GM18868 (cell line): ENCODE measurements around the gene ELK1.
A peak's percentile ranks its signal among the peaks of the same experiment; 100 is the strongest.
"Not testable (repeated sequence)": the region's sequence is repeated elsewhere in the genome, so short reads cannot be mapped to it uniquely, and the experiment has no call there.

ENCODE experiments used
- ATAC-seq: cut with Tn5 transposase; IDR thresholded peaks from one replicate; pipeline ENCODE4 v1.9.1; 2021; ENCODE audit warnings: mild to moderate bottlenecking, moderate library complexity; ENCODE audit not compliant: unreplicated experiment

ELK1 gene

DNA sequence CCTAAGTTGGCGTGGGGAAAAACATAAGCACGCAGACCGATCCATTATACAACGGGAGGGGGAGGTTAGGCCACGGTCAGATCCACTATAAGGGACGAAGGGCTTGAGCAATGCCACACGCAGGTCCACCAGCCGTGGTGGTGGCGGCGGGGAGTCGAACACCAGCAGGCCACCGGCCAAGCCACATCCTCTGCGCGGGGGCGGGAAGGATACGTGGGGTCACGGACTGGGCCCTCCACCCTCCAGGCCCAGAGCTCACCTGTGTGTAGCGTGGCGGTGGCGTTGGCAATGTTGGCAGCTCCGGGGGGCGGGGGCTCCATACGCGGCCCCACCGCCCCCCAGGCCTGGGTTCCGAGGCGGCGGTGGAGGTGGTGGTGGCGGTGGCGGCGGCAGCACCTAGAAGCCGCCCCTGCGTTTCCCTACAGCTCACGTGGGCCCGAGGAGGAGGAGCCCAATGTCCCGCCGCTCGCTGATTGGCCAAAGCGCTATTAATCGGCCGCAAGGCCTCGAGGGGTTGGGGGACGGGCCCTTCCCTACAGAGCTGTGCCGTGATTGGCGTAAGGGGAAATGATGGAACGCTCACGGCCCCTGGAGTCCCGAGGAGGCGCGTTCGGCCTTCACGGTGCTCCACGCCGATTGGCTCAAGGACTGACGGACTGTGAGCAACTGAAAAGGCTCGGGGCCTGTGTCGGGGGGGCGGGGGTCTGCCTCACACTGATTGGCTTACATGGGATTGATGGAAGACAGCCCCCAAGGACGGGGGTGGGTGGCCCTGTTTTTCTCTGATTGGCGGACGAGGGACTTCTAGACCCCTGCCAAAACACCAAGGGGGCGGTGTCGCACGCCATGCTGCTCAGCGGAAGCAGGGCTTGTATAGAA is at the start of gene ELK1:
Gene ELK1 (minus strand): TSS at position 400 of the 879 bp plus-strand sequence. CDS start 9,122 bp downstream, outside the sequence.
- peak; percentile 86 for ATAC-seq

DNA sequence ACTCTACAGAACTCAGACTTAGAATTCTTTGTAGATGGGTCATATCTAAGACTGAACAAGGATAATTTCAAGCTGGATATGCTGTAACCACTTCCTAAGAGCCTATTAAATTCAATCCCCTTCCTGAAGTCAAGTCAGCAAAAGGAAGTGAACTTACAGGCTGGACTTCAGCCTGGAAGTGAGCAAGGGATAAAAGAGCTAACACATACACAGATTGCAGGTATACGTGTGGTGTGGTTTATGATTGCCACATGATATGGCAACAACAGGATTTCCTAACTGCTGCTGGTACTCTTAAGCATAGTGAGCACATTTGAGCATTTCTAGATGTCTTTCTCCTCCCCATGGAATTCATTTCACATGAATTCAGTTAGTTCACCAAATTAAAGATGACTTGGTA is 46.8 kb upstream of the ELK1 start:
- no peak for ATAC-seq

DNA sequence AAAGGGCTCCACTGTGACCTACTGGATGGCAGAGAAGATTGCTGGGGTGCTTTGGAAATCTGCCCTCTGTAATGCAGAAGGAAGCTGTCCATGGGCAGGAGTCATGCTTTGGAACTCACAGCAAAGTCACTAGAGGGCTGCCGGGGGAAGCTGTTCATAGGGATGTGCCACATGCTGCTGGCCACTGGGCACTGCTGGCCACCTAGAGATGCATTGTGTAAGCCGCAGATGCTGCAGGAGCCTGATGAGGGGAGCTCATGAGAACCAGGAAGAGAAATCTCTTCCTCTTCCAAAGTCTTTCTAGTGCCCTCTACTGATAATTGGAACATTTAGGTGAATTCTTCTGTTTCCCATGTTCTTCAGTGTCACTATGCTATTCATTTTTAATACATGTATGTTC is 39.8 kb upstream of the ELK1 start:
- no peak for ATAC-seq

- ATAC-seq = no peak
These were observed 36.9 kb upstream of the ELK1 start for GRCh38 chrX:47687263-47687662.

- ATAC-seq = no peak
These were observed 33.5 kb upstream of the ELK1 start for GRCh38 chrX:47683829-47684205.

GRCh38 chrX:47683184-47683828 is 32.9 kb upstream of the ELK1 start:
- no peak for ATAC-seq

DNA sequence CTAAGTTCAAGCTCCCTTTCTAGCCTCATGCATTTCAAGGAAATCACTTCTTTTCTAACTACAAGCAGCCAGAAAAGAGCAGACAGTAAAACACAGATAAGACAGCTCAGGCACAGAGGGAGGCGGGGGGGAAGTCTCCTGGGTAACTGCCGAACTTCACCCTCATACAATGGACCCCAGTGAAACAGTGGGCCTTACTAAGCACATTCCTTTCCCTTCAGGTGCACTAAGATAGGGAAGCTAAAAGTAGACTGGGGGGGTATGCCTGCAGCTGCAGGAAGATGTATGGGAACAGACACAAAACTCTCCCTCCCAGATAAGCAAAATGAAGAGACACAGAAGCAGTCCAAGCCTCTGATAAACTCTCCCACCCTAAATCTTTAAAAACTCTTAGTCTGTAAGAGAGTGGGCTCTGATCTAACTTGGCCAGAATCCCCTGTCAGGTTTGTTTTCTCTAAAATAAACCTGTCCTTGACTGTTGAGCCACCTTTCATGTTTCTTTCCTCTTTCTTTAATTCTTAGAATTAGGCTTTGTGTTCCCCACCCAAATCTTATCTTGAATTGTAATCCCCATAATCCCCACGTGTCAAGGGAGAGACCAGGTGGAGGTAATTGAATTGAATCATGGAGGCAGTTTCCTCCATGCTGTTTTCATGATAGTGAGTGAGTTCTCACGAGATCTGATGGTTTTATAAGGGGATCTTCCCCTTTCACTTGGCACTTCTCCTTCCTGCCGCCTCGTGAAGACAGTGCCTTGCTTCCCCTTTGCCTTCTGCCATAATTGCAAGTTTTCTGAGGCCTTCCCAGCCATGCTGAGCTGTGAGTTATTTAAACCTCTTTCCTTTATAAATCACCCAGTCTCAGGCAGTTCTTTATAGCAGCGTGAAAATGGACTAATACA is 25.8 kb upstream of the ELK1 start:
- ATAC-seq = not testable (repeated sequence)

DNA sequence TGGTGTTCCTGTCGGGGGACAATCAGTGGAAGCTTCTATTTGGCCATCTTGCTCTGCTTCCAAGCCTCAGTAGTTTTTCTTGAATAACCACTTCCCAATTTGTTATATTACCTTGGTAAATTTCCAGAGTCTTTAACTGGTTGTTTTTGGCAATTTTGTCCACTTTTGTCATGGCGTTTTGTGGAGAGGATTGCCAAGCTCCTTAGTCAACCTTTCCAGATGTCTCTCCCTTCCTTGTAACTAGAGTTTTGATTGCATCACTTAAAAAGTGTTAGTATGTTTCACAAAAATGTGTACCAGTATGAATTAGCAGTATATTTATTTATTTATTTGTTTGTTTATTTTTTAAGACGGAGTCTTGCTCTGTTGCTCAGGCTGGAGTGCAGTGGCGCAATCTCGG is 24.4 kb upstream of the ELK1 start:
- ATAC-seq = no peak

DNA sequence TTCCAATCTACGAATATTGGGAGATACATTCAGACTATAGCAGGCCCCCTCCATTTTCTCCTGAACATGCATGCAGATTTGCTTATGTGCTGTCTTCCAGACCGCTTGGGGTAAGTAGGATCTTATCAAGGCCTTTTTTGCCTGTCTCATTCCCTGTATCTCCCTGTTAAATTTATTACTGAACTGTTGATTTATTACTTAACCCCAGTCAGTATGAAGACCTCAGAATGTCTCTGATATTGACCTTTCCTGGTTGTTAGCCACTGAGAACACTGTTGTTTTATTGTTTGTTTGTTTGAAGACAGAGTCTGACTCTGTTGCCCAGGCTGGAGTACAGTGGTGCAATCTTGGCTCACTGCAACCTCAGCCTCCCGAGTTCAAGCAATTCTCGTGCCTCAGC is 15.4 kb upstream of the ELK1 start:
- ATAC-seq = not testable (repeated sequence)

- ATAC-seq = no peak
These were observed 14.4 kb upstream of the ELK1 start for GRCh38 chrX:47664737-47665136.

DNA sequence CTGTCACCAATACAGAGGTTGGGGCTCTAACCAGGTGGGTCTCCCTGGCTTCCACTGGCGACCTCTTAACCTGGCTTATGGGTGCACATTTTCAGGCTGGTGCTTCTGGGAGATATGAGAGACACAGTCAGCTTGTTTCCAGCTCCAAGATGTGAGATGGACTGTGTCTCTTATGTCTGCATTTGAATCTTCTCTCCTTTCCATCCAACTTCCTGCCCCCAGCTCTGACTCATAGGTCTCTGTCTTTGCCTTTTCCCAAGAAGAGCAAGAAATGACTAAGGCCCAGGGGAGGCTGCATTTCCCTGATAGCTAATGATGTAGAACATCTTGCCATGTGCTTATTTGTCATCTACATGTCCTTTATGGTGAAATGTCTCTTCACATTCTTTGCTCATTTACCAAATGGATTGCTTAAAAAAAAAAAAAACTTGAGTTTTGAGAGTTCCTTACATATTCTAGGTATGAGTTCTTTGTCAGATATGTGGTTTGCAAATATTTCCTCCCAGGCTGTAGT is 11.8 kb upstream of the ELK1 start:
- ATAC-seq = no peak

DNA sequence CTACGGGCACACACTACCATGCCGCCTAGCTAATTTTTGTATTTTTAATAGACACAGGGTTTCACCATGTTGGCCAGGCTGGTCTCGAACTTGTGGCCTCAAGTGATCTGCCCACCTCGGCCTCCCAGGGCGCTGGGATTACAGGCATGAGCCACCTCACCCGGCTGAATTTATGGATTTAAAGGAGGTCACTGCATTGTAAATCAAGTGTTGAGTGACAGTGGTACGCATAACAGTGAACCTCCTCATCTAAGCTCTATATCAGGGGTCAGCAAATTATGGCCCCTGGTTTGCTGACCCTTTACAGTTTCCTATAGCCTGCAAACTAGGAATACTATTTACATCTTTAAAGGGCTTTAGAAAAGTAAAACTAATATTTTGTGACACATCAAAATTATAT is 11.2 kb upstream of the ELK1 start:
- no peak for ATAC-seq

- ATAC-seq = no peak
These were observed 9.0 kb upstream of the ELK1 start for GRCh38 chrX:47659421-47659726.

DNA sequence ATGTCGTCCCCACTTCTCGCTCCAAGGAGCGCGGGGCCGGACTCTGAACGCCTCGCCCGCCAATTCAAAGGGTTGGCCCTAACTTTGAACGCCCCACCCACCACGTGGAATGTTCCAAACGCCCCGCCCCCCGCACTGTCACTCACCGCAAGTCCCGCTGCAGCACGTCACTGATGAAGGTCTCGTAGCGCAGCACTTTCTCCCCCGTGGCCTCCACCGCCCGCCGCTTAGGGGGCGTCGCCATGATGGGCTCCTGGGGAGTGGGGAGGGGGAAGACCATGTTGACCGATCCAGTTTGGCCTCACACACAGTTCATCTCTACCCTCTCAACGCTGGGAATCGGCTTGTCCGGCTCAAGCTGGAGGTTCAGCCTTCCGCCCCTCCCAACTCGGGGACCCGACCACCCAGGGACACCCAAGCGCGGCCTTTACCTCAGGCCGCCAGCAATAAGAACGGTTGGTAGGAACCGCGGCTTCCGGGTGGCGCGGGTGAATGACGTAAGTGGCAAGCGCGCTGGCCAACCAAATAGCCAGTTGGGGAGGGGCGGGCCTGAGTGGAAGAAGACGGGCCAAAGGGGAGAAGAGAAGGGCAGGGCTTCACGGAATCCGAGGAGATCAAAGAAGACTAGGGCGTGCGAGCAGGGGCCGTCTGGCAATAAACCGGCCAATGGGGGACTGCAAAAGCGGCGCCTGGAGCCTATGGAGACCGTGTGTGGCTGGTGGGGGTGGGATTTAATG is 8.5 kb upstream of the ELK1 start, which contains the start of gene UXT:
Gene UXT (minus strand): TSS at position 497 of the 737 bp plus-strand sequence. CDS start 253 bp downstream, at position 244.
- peak; percentile 84 for ATAC-seq

- no peak for ATAC-seq
These were observed 7.9 kb upstream of the ELK1 start for GRCh38 chrX:47658301-47658683.

- ATAC-seq = no peak
These were observed 911 bp upstream of the ELK1 start for GRCh38 chrX:47651043-47651905.

DNA sequence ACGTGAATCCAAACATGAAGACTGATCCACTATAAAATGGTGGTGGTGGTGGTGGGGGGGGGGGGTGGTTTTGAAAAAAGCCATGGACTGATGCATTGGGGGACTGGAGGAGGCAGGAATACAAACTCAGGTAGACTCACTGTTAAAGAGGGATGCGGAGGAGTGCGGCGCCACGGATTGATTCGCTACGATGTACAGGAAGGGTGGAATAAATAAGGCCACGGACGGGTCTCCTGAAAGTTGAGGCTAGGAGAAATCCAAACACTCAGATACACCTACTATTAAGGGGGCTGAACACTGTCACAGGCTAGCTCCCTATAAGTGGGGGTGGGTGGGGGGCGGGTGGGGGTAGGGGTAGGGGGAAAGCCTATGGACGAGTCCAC is 591 bp downstream of the ELK1 start:
- ATAC-seq = no peak

GRCh38 chrX:47649271-47649670 is 1.1 kb downstream of the ELK1 start:
- ATAC-seq = no peak

- no peak for ATAC-seq
These were observed 2.0 kb downstream of the ELK1 start for GRCh38 chrX:47648376-47648775.

DNA sequence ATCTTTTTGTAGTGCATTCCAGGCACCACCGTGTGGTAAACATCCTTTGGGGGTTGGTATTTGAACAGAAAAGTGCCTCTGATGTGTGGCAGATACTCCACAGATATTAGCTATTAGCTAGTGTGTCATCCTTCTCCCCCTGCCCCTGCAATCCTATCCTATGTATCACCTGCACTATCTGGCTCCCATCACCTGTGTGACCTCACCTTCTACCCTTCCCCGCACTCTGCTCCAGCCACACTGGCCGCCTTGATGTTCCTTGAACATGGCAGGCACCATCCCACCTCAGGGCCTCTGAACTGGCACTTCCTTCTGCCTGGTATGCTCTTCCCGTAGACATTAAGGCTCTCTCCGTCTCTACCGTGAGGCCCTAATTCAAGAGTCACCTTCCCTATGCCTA is 3.7 kb downstream of the ELK1 start:
- ATAC-seq = no peak
